Fibroblast of peridontal ligament (primary cell): ENCODE data around the gene OR2C3.
"Not testable (repeated sequence)": the region's sequence is repeated elsewhere in the genome, so short reads cannot be mapped to it uniquely, and the experiment has no call there.

ENCODE experiments used
- DNase-seq: peaks from one replicate; pipeline ENCODE4 v3.0.0-alpha.2; 2010; ENCODE audit errors: extremely low read depth

Gene OR2C3

GRCh38 chr1:247536340-247536739 is at the start of gene OR2C3:
TSS of gene OR2C3 (minus strand) at chr1:247536440. CDS start at chr1:247532511, 3,929 bp downstream.
- DNase-seq: no peak

DNA sequence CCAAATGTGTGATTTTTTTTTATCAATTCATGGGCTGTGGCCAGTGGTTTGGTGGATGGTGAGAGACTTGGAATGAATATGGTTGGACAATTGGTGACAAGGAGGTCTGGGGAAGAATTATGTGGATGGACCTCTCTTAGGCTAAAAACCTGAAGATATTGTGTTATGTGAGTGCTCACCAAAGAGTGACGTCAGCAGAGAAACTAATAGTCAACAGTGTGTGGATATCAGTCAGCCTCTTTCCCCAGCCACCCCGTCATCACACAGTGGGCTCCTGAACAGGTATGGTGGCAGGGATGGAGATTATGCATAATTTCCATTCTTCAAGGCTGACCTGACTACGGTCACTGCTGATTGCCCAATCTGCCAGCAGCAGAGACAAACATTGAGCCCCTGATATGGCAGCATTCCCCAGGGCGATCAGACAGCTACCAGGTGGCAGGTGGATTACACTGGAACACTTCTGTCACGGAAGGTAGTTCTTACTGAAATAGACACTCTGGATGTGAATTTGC is 42.8 kb upstream of the OR2C3 start:
- DNase-seq: no peak

GRCh38 chr1:247576514-247576913 is 40.3 kb upstream of the OR2C3 start:
- no peak for DNase-seq

- no peak for DNase-seq
Measured at GRCh38 chr1:247574664-247575063, 38.4 kb upstream of the OR2C3 start.

GRCh38 chr1:247574236-247574635 is 38.0 kb upstream of the OR2C3 start:
- DNase-seq: no peak

DNA sequence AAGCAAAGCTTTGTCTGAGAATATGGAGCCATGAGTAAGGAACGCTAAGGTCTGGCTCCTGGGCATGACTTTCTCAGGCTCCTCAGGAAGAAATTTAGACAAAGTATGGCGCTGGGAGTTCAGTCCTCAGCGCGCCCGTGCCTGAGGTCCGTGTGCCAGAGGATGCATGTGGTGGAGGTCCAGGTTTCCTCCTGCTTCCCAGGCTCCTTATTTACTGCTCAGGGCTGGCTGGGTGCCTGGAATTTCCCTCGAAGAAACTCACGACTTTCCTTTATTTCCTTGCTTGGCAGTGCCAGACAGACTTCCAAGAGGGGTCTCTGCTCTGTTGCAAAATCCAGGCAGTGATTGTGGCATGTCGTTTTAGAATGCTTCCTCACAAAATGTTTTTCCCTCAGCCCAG is 26.0 kb upstream of the OR2C3 start:
- DNase-seq: no peak

DNA sequence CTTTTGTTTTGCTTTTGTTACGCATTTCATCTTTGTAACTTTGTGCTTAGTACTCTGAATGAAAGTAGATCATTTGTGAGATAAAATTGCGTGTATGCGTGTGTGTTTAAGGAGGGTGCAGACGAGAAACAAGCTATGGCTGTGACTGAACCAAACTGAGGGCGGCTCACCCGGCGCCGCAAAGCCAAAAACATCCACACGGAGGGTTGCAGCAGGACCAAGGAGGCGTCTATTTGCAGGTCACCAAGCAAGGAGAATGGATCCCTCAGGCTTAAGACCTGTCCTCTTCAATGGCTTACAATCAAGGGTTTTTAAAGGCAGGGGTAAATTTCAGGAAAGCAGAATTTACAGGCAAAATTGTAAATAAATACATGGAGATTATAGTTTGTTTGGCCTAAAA is 25.5 kb upstream of the OR2C3 start:
- DNase-seq: no peak

DNA sequence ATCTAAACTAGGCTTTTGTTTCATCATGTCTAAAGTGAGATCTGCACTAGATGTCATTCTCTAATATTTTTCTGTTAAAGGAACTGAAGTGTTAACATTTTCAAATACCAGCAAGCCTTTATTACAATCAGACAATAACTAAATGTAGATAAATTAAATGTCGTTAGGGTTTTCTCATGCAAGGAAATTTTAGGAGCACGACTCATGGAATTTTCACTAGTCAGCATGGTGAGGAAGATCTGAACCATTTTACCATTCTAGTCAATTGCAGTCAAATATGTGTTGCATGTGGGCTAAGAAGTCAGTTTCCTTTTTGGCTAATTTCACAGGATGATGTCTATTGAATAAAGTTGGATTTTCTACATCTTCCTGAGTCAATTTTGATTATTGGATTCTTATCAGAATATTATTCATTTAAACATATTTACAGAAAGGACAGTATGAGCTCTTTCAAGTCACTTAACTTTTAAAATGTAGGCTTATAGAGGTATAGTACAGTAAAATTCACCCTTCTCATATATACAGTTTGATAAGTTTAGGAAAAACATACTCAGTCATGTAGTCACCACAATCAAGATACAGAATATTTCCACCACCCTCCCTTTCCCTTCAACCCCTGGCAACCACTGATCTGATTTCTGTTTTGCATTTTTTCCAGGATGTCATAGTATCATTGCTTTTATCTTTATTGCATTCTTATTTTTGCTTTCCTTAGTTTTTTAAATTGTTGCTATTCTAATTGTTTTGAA is 21.9 kb upstream of the OR2C3 start:
- DNase-seq: no peak

DNA sequence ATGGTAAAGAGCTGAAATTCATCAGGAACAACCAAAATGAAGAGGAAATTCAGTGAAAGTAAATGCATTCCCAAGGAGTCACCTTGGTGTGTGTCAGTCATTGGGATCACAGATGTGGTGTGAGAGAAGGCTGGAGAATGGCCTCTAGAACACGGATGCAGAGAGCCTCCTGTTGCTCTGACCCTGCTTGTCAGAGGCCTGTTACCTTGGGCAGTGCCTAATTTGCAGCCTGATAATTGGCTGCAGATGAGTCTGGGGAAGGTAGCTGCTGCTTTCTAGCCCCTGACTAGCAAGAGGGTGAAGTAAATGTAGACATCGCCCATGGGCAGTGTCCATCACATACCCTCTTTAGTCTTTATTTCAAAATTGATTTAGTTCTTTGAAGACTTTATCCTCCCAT is 16.0 kb upstream of the OR2C3 start:
- DNase-seq: no peak

DNA sequence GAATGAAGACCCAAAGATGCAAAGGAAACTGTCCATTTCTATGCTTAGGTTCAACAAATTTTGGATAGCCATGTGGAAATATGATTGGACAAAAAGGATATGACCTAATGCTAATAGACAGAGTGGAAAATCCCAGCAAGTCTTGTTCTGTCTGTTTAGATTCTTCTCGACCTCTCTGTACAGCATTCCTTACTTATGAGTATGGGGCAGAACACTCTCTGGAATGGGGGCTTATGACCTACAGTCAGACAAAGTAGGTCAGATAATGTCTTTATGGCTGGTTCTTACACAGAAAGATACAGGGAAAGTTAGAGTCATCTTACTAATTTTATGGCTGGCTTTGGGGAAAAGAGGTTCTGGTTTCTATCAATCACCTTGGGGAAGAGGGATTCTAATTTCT is 15.5 kb upstream of the OR2C3 start:
- DNase-seq: no peak

DNA sequence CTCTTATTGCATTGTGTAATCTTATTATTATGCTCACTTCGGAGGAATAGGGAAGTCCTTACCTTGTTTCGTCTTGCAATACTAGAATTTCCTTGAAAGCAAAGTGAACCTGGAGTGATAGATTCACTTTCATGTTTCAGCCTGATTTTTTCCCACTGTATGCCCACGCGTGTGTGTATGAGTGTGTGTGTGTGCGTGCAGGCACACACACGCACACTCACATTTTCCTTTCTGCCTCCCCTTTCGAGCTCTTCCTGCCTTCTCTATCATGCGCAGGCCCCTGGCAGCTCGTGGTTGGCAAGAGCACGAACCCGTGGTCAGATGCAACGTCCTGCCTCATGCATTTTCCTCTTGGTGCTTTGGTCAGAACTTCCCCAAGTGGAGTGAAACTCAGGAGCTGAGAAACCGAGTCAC is 12.5 kb upstream of the OR2C3 start, which contains the start of gene GCSAML:
TSS of gene GCSAML (plus strand) at position 366 of the 414 bp plus-strand sequence. CDS start 58 bp downstream, outside the sequence.
- DNase-seq: no peak

DNA sequence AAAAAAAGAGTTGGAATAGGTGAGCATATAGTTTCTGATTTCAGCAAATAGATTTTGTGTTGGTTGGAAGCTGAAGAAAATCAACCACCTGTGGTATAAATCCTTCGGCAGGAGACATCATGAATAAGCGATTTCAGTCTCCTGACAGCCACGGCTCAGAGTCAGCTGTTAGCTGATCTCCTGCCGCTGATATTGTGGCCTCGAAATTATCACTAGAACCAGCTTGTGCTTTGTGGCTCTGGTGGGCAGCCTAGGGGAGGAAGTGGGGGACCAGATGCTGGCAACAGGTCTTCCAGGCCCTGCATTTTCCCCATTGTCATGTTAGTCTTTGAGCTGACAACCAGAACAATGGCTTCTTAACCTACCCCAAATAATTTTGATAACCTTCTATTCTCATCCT is 11.9 kb upstream of the OR2C3 start:
- no peak for DNase-seq

GRCh38 chr1:247542811-247543210 is 6.6 kb upstream of the OR2C3 start:
- DNase-seq: no peak

GRCh38 chr1:247540581-247540980 is 4.3 kb upstream of the OR2C3 start:
- no peak for DNase-seq

GRCh38 chr1:247539215-247539614 is 3.0 kb upstream of the OR2C3 start:
- no peak for DNase-seq

- DNase-seq: no peak
Measured at GRCh38 chr1:247538561-247538960, 2.3 kb upstream of the OR2C3 start.

- no peak for DNase-seq
Measured at GRCh38 chr1:247535402-247535801, 838 bp downstream of the OR2C3 start.

GRCh38 chr1:247531937-247532336 is 4.3 kb downstream of the OR2C3 start:
- DNase-seq: no peak

DNA sequence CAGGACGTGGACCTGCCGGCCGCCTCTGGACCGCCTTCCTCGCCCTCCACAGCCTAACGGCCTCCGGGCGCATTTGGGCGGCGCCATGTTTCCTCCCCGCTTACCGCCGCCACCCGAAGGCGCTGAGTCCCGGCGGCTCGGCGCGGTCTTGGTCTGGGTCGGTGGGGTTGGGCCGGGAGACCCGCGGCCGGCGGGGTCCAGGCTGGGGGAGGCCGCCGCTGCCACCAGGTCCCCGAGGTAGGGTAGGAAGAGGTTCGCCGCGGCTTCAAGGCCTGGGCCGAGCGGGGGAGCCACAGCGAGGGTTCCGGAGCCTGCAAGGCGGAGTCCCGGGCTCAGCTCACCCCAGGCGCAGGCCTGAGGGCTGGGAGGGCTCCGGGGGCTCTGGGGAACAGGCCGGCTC is 5.5 kb downstream of the OR2C3 start:
- no peak for DNase-seq

- no peak for DNase-seq
Measured at GRCh38 chr1:247529771-247530355, 6.4 kb downstream of the OR2C3 start.

DNA sequence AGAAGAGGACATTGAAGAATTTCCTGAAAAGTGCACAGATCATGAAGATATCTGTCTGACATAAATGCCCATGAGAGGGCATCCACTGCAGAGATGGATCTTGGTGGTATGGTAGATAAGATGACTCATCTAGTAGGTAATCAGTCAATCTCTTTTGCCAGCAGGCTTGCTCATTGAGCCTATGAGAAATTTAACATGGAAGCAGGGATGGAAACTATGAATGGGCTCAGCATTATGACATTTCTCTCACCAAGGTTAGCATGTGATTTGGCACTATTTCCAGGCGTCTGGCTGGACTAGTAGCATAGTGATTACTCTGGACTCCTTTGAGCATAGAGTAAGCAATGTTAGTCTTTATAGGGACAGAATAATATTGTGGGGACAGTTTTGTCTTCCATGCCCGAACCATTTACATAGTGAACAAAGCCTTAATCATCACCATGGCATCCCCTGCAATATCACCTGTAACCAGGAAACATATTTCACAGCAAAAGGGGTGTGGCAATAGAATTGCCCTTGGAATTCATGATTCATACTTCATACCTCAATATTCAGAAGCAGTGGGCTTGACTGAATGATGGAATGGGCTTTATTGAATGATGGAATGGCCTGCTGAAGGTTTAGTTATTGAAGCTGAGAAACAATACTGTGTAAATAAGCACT is 7.3 kb downstream of the OR2C3 start:
- DNase-seq: no peak

DNA sequence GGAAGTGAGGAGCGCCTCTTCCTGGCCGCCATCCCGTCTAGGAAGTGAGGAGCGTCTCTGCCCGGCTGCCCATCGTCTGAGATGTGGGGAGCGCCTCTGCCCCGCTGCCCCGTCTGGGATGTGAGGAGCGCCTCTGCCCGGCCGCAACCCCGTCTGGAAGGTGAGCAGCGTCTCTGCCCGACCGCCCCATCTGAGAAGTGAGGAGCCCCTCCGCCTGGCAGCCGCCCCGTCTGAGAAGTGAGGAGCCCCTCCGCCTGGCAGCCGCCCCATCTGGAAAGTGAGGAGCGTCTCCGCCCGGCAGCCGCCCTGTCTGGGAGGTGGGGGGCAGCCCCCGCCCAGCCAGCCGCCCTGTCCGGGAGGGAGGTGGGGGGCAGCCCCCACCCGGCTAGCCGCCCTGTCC is 14.4 kb downstream of the OR2C3 start:
- not testable (repeated sequence) for DNase-seq

DNA sequence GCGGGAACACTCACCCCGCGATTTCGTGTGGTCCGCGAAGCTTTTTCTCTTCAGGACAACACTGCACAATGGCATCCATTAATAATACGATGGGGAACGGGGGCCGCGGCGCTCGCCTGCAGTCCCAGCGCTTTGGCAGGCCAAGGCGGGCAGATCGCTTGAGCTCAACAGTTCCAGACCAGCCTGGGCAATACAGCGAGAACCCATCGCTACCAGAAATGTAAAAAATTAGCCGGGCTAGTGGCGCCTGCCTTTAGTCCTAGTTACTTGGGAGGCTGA is 17.7 kb downstream of the OR2C3 start:
- DNase-seq: no peak
